GM18498 (cell line): ENCODE results near the gene MMP24OS.
A peak's percentile ranks its signal among the peaks of the same experiment; 100 is the strongest.

Experiments used
- ATAC-seq: cut with Tn5 transposase; IDR thresholded peaks from one replicate; pipeline ENCODE4 v1.9.1; 2021; ENCODE audit warnings: mild to moderate bottlenecking, moderate library complexity; ENCODE audit not compliant: unreplicated experiment

Gene MMP24OS

DNA sequence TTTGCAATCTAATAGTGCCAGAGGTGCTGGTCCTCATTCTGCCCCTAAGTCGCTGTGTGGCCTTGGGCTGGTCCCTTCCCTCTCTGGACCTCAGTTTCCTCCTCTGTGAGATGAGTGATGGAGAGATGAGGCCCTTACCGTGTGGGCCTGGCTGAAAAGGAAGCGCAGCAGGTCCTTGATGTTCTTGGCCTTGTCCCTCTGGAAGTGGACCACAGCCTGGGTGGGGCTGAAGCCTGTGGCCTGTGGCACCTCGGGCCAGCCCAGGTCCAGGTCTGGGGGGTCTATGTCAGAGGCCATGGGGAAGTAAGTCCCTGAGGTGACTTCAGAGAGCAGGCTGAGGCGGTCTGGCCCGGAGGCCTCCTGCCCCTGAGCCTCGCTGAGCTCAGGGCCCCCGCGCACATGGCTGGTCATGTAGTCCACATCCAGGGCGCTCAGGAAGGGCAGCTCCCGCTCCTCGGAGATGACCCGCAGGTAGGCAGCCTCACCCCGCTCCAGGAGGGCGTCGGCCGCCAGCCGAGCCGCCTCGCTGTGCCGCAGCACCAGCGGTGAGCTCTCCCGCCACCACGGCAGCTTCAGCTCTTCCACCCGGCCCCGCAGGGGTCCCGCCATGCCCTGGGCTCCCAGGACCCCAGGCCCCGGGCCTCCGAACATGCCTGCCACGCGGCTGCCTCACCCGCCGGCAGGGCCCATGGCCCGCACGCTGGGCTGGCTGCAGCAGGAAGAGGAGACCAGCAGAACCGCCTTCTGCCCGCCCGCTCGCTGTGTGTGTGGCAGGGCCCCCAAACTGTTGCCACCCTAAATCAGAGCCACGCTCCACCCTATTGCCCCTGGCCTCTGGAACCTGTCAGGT, 14.0 kb upstream of the MMP24OS start, which contains the start of gene FAM83C:
TSS of gene FAM83C (minus strand) at position 772 of the 850 bp plus-strand sequence. CDS start at position 651, 121 bp downstream.
- no peak for ATAC-seq

- no peak for ATAC-seq
Observed at GRCh38 chr20:35290887-35291417, 13.0 kb upstream of the MMP24OS start.

DNA sequence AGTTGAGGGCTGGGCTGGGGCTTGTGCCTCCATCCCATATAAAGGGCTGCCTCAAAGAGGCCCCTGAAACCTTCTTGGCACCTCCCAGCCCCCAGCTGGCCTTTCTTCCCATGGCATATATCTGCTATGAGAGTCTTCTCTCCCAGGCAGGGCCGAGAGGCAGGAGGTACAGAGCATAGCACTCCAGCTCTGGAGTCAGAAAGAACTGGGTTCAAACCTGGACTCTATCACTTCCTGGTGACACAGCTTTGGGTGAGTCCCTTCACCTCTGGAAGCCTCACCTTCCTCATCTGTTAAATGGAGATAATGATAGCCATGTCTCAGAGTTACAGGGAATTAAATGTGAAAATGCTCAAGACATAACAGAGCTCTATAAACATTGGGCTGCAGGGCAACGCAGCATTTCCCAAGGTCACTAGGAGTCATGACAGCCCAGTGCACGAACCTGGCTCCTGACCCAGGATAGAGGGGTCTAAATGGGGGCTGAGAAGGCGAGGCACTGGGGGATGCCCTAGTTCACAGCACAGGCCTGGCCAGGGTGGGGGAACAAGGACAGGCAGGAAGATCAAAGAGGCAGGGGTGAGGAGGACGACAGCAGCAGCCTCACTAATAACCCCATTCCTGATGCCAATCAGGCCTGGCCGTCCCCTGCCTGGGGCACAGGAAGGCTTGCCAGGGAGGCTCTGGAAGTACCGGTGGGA, 12.4 kb upstream of the MMP24OS start:
- ATAC-seq: no peak

- ATAC-seq: no peak
Observed at GRCh38 chr20:35288325-35289060, 10.6 kb upstream of the MMP24OS start.

- ATAC-seq: no peak
Observed at GRCh38 chr20:35287509-35288324, 9.8 kb upstream of the MMP24OS start.

- no peak for ATAC-seq
Observed at GRCh38 chr20:35286899-35287508, 9.1 kb upstream of the MMP24OS start.

DNA sequence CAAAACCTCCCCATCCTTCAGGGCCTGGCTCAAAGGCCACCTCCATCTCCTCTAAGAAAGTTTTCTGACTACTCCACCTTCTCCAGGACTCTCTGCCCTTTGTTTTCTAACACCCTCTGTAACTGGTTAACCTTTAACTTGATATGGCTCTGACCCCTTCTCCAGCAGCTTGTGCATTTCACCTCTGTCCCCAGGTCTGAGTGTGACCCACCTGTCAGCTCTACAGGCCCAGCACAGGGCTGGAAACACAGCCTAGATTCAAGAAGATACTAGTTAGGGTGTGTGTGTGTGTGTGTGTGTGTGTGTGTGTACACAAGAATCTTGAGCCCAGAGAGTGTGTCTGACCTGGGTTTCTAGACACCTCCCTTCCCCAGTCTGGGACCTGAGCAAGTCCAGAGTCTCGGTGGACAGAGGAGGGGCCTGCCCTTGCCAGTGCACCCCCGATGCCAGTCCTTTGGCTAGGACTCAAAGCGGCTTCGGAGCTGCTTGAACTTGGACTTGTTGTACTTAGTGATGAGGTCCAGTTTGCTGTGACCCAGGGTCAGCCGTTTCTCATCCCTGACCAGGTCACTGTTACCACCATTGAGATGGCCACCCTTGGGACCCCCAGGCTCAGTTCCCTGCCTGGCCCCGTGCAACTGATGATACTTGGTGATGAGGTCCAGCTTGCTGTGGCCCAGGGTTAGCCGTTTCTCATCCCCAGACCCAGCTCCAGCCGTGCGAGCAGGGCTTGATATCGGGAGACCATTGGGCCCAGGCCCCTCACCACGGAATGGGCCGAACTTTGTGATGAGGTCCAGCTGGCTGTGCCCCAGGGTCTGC, 8.4 kb upstream of the MMP24OS start:
- no peak for ATAC-seq

GRCh38 chr20:35285806-35286076, 7.8 kb upstream of the MMP24OS start:
- ATAC-seq: no peak

DNA sequence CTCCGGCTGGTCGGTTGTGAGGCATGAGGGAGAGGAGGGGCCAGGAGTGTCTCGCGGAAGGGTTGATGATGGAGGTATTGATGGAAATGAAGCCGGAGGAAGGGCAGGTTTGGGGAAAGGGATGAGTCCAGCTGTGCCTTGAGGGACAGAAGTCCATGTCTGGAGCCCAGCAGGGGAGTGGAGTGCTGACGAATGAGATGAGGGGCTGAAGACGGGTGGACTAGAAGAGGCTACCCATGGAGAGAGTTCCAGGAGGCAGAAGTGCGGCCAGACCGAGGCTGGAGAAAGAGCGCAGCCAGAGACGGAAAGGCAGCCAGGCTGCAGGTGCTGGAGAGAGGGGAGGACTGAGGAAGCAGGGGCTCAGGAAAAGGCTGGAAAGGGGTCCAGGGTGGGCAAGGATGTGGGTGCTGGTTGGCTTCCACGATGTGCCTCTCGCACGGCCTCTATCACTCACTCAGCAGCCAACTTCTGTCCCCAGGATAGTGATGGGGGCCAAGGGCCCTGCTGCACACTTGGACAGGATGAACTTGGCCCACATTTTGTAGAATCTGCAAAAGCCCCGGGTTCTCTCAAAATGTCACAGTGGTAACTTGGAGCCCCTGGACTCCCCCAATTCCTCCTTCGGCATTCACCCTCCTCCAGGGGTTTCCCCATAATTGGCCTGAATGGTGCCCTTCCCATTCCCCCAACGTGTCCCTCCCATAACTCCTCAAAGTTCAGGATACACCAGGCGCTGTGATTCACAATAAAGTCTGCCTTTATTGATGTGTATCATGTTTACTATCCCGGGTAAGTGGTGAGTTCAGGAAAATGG, 7.3 kb upstream of the MMP24OS start:
- ATAC-seq: peak; percentile 7

DNA sequence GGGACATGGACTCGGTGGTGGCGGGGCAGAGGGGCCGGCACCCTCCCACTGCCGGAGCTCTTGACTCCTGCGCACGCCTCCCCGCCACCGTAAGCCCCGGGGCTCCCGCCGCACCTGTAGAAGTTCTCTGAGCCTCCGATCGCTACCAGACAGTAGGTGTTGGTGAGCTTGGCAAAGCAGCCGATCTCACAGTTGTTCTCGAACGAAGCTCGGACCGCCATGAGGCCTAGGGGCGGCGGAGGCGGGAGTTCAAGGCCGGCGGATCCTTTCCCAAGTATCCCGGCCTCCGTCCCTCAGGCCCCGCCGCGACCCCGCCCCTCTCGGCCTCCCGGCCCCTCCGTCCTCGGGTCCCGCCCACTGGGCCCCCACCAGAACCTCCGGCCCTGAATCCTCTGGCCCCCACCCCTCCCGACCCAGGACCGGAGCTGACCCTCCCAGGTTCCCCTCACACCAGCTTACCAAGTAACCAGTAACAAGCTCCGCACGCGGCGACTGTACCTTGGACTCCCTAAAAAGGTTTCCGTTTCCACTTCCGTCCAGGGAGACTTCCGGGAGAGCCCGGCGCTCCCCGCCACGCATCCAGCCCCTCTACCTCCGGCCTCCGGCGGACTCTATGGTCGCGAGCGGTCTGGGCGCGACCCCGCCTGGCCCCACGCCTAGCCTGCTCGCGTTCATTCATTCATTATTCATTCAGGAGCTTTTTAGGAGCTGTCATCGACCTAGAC, 6.5 kb upstream of the MMP24OS start, which contains the start of gene EIF6:
TSS of gene EIF6 (minus strand) at position 506 of the 725 bp plus-strand sequence. CDS start at position 221, 285 bp downstream.
- peak; percentile 84 for ATAC-seq

DNA sequence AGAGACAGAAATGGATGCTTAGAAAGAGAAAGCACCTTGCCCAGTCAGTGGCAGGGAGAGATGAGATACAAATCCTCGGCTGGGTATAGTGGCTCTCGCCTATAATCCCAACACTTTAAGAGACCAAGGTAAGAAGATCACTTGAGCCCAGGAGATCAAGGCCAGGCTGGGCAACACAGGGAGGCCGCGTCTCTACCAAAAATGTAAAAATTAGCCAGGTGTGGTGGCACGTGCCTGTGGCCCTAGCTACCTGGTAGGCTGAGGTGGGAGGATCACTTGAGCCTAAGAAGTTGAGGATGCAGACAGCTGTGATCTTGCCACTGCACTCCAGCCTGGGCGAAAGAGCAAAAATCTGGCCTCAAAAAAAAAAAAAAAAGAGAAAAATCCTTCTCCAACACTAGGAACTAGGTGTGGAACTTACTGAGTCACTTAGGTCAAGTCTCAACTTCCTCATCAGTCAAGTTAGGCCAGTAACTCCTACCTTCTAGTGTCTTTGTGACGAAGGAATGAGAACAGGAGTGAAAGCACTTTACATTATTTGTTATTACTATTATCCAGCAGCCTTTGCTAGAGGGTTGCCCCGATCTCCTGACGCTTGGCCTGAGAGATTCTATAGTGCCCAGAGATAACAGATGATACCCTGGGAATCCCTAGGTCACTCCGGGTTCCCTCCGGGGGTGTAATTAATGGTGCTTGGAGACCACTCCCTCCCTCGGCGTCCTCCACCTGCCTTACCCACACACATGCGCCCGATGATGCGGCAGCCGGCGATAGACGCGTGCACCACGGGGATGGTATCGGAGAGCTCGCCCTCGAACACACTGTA, 5.7 kb upstream of the MMP24OS start:
- no peak for ATAC-seq

DNA sequence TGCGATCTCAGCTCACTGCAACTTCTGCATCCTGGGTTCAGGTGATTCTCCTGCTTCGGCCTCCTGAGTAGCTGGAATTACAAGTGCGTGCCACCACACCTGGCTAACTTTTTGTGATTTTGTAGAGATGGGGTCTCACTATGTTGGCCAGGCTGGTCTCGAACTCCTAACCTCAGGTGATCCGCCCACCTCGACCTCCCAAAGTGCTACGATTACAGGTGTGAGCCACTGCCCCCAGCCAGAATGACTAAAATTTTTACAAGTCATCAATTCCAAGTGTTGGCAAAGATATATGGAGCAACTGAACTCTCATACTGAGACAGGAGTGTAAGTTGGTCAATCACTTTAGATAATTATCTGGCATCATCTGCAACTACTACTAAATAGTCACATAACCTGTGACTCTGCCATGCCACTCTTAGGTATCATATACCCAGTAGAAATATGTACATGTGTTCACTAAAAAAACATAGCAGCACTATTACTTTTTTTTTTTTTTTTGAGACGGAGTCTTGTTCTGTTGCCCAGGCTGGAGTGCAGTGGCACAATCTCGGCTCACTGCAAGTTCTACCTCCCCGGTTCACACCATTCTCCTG, 3.7 kb upstream of the MMP24OS start:
- ATAC-seq: no peak

- no peak for ATAC-seq
Observed at GRCh38 chr20:35280523-35280922, 2.6 kb upstream of the MMP24OS start.

GRCh38 chr20:35279533-35280174, 1.7 kb upstream of the MMP24OS start:
- ATAC-seq: no peak

- ATAC-seq: no peak
Observed at GRCh38 chr20:35279040-35279439, 1.1 kb upstream of the MMP24OS start.

DNA sequence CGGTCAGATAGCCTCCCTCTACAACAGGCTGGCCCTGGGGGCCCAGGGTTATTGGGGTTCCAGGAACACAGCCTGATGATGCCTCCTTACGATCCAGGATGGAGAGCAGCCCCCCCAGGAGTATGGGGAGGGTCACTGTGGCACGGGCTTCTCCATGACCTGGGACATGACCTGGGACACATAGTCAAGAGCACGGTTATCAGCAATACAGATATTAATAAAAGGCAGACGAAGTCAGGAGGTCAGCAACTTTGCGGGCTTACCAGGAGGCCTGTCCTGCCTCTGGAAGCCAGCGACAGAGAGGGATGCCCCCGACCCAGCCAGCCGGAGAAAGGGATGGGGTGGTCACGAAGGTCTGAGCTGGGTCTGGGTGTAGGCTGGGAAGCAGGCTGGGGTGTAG, 795 bp downstream of the MMP24OS start:
- no peak for ATAC-seq
